Hepatocyte (in vitro differentiated cells): ENCODE results near the gene CAP1. TPM values are rescaled to one million over a fixed set of nuclear protein-coding genes. Genes with fewer than 3 reads are reported as not detected.

Experiments
- DNase-seq: peaks from one replicate; pipeline ENCODE4 v3.0.0-alpha.2; 2016; ENCODE audit warnings: low spot score
- H2AFZ ChIP-seq: fragments of 200-600 bp; sonication (generic); 2 replicates; pipeline ENCODE4 v1.6.0; 2016; ENCODE audit warnings: antibody characterized with exemption, mild to moderate bottlenecking
- H3K27ac ChIP-seq: fragments of 200-600 bp; sonication (generic); 2 replicates; pipeline ENCODE4 v1.5.1; 2016; ENCODE audit warnings: mild to moderate bottlenecking
- H3K27me3 ChIP-seq: fragments of 200-600 bp; sonication (generic); 2 replicates; pipeline ENCODE4 v1.6.1; 2016
- H3K36me3 ChIP-seq: fragments of 200-600 bp; sonication (generic); replicated peaks from 2 replicates; pipeline ENCODE4 v1.5.1; 2016; ENCODE audit warnings: low read depth; ENCODE audit not compliant: insufficient read depth
- H3K4me1 ChIP-seq: fragments of 200-600 bp; sonication (generic); 2 replicates; pipeline ENCODE4 v1.5.1; 2016; ENCODE audit warnings: mild to moderate bottlenecking, moderate library complexity; ENCODE audit not compliant: insufficient read depth
- H3K4me2 ChIP-seq: fragments of 200-600 bp; sonication (generic); 2 replicates; pipeline ENCODE4 v1.6.0; 2016
- H3K4me3 ChIP-seq: fragments of 200-600 bp; sonication (generic); 2 replicates; pipeline ENCODE4 v1.5.1; 2016; ENCODE audit warnings: mild to moderate bottlenecking
- H3K79me2 ChIP-seq: fragments of 200-600 bp; sonication (generic); 2 replicates; pipeline ENCODE4 v1.6.0; 2017; ENCODE audit warnings: mild to moderate bottlenecking
- H3K9me2 ChIP-seq: fragments of 200-600 bp; sonication (generic); replicated peaks from 2 replicates; pipeline ENCODE4 v1.6.0; 2017; ENCODE audit warnings: mild to moderate bottlenecking; ENCODE audit not compliant: insufficient read depth
- H3K9me3 ChIP-seq: fragments of 200-600 bp; sonication (generic); 2 replicates; pipeline ENCODE4 v1.5.1; 2016; ENCODE audit warnings: low read depth, mild to moderate bottlenecking
- H4K20me1 ChIP-seq: fragments of 200-600 bp; sonication (generic); 2 replicates; pipeline ENCODE4 v1.6.0; 2016; ENCODE audit warnings: mild to moderate bottlenecking; ENCODE audit not compliant: insufficient read depth, poor library complexity, severe bottlenecking
- EZH2 ChIP-seq: fragments of 200-600 bp; sonication (generic); IDR thresholded peaks from 2 replicates; pipeline ENCODE4 v1.6.1; 2016; ENCODE audit warnings: antibody characterized with exemption, mild to moderate bottlenecking, borderline replicate concordance
- EZH2phosphoT487 ChIP-seq: fragments of 200-600 bp; sonication (generic); IDR thresholded peaks from one replicate; pipeline ENCODE4 v1.6.1; 2018; ENCODE audit warnings: antibody characterized with exemption, mild to moderate bottlenecking, low read depth, moderate library complexity; ENCODE audit not compliant: unreplicated experiment, severe bottlenecking
- WGBS: methylation state at CpG from one replicate; pipeline ENCODE4 v1.1.6; 2016; ENCODE audit warnings: low lambda C conversion rate; ENCODE audit errors: missing lambda C conversion rate; 5-methylcytosine and 5-hydroxymethylcytosine counted together
- polyA plus RNA-seq: library from polyadenylated mRNA; unstranded; fragments of >200 nt; fragmentation: Nextera tagmentation; extraction: Ambion mirVana; gene quantifications from 2 replicates; pipeline ENCODE4 v1.2.1, GENCODE V29; 2016
- total RNA-seq: library from RNA; depleted of rRNA; stranded (reverse); fragments of >200 nt; gene quantifications from 2 replicates; pipeline ENCODE4 v1.2.3, GENCODE V29; 2014
- TF ChIP-seq, protein P1 (sequence below): fragments of 200-600 bp; sonication (generic); IDR thresholded peaks from 2 replicates; pipeline ENCODE4 v1.5.1; 2016; ENCODE audit warnings: antibody characterized with exemption, mild to moderate bottlenecking; ENCODE audit not compliant: poor library complexity

CAP1 gene
- total and polyA plus RNA-seq, 2 experiments from 2014 or later: 186 to 191 TPM

DNA sequence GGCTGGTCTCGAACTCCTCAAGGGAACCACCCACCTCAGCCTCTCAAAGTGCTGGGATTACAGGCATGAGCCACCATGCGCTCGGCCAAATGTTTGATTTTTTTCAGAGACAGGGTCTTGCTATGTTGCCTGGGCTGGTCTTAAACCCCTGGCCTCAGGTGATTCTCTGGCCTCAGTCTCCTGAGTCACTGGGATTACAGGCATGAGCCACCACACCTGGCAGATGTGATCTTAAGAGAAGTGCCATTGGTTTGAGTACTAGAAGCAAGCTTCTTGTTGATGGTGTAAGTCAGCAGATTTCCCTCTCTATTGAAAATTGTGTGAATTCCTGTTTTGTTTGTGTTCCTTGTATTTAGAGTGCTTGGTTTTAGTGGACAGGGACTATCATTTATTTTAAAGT is 5.2 kb downstream of the CAP1 start:
- no peak overlapping the region for H3K27ac ChIP-seq
- no peaks in the 10 kb centered on the region for H3K9me3 ChIP-seq
- no peak overlapping the region for H3K4me2 ChIP-seq
- H2AFZ ChIP-seq: no peak overlapping the region
- H3K27me3 ChIP-seq: no peaks in the 10 kb centered on the region
- WGBS: 91% methylated on average over 3 of the region's 3 CpGs
- H3K79me2 ChIP-seq: peaks cover 100% of the 10 kb centered on the region
- DNase-seq: no peak
- TF ChIP-seq, protein P1, sequence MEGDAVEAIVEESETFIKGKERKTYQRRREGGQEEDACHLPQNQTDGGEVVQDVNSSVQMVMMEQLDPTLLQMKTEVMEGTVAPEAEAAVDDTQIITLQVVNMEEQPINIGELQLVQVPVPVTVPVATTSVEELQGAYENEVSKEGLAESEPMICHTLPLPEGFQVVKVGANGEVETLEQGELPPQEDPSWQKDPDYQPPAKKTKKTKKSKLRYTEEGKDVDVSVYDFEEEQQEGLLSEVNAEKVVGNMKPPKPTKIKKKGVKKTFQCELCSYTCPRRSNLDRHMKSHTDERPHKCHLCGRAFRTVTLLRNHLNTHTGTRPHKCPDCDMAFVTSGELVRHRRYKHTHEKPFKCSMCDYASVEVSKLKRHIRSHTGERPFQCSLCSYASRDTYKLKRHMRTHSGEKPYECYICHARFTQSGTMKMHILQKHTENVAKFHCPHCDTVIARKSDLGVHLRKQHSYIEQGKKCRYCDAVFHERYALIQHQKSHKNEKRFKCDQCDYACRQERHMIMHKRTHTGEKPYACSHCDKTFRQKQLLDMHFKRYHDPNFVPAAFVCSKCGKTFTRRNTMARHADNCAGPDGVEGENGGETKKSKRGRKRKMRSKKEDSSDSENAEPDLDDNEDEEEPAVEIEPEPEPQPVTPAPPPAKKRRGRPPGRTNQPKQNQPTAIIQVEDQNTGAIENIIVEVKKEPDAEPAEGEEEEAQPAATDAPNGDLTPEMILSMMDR: no peak
- TF ChIP-seq EZH2 (no peak), EZH2phosphoT487 (no peak)
- peaks cover 15% of the 10 kb centered on the region for H3K4me1 ChIP-seq
- no peaks in the 10 kb centered on the region for H3K9me2 ChIP-seq
- no peak overlapping the region for H3K4me3 ChIP-seq
- H4K20me1 ChIP-seq: peaks cover 52% of the 10 kb centered on the region
- no peaks in the 10 kb centered on the region for H3K36me3 ChIP-seq

DNA sequence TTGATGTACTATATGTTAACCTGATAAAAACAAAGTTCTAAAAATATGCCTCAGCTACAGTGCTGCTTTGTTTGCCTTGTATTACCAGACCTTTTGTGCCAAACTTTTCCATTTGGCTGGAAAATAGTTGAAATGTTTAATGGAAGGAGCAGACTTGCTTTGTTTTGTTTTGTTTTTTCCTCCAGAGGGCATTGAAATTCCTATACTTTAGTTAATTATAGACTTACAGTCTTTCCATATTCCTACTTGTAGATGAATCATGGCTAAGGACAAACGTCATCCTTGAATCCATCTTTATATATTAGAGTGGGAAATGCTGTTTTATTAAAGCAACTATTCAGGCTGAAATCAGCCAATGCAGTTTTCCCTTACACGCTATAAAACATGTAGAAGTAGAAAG is 6.7 kb downstream of the CAP1 start:
- Histone ChIP-seq H3K4me1 (peaks cover 5% of the 10 kb centered on the region), H3K4me3 (no peak overlapping the region), H3K9me3 (no peaks in the 10 kb centered on the region), H4K20me1 (peaks cover 54% of the 10 kb centered on the region), H3K36me3 (no peaks in the 10 kb centered on the region), H3K27ac (no peak overlapping the region), H3K9me2 (no peaks in the 10 kb centered on the region), H2AFZ (no peak overlapping the region), H3K27me3 (no peaks in the 10 kb centered on the region), H3K79me2 (peaks cover 100% of the 10 kb centered on the region), H3K4me2 (no peak overlapping the region)
- TF ChIP-seq EZH2phosphoT487 (no peak), EZH2 (no peak)
- TF ChIP-seq, protein P1: no peak
- DNase-seq: no peak
- 91% methylated on average over 2 of the region's 2 CpGs for WGBS

DNA sequence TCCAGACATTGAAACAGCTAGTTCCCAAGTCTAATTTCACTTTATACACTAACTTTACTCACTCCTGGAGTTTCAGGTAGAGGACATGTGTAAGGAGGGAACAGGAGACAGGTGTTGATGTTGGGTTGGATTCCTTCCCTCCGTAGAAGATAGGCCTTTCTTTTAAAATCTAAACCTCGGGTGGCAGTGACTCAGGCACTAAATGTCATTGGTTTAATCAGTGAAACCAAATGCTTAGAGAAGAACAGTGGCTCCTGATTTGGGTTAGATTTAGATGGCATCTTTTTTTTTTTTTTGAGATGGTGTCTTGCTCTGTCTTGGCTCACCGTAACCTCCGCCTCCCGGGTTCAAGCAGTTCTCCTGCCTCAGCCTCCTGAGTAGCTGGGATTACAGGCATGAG is 7.2 kb downstream of the CAP1 start:
- Histone ChIP-seq H3K9me3 (no peaks in the 10 kb centered on the region), H3K9me2 (no peaks in the 10 kb centered on the region), H3K27me3 (no peaks in the 10 kb centered on the region), H3K4me3 (no peak overlapping the region), H3K79me2 (peaks cover 100% of the 10 kb centered on the region), H3K4me1 (no peaks in the 10 kb centered on the region), H4K20me1 (peaks cover 59% of the 10 kb centered on the region), H2AFZ (no peak overlapping the region), H3K36me3 (no peaks in the 10 kb centered on the region), H3K27ac (no peak overlapping the region), H3K4me2 (no peak overlapping the region)
- WGBS: 94% methylated on average over 5 of the region's 5 CpGs
- DNase-seq: no peak
- TF ChIP-seq EZH2phosphoT487 (no peak), EZH2 (no peak)
- TF ChIP-seq, protein P1: no peak

DNA sequence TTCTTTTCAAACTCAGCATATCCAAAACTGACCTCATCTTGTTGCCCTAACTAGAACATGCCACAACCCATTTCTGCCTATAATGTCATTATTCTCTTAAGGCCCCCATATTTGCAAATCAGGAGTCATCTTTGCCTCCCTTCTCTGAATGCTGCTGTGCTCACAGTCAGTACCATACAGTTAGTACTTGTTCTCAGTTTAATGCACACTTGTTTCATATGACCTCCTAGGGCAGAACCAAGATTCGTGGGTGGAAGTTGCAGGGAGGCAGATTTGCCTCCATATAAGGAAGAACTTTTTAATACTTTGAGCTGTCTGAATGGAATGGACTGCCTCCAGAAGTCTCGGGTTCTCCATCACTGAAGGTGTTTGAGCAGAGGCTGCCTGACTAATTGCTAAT is 9.2 kb downstream of the CAP1 start:
- Histone ChIP-seq H2AFZ (no peak overlapping the region), H3K9me3 (no peaks in the 10 kb centered on the region), H3K27me3 (no peaks in the 10 kb centered on the region), H3K9me2 (no peaks in the 10 kb centered on the region), H3K4me1 (no peaks in the 10 kb centered on the region), H3K36me3 (no peaks in the 10 kb centered on the region), H3K79me2 (peaks cover 100% of the 10 kb centered on the region), H4K20me1 (peaks cover 76% of the 10 kb centered on the region), H3K27ac (no peak overlapping the region), H3K4me3 (no peak overlapping the region), H3K4me2 (no peak overlapping the region)
- 77% methylated on average over 2 of the region's 2 CpGs for WGBS
- TF ChIP-seq EZH2 (no peak), EZH2phosphoT487 (no peak)
- TF ChIP-seq, protein P1: no peak
- DNase-seq: no peak
